ENCODE data around the gene RIMKLA.
A peak's percentile ranks its signal among the peaks of the same experiment; 100 is the strongest.

Gene RIMKLA

GRCh38 chr1:42422737-42423136, 42.1 kb downstream of the RIMKLA start:
- TF ChIP-seq CTCF (conservative IDR thresholded peaks at IDR 0.05; ENCODE audit: control insufficient read depth, insufficient read depth, low read depth, low read length) = no peak
- no peak for DNase-seq (ENCODE audit: low read depth)
- no peak overlapping the region for H3K4me3 ChIP-seq (ENCODE audit: control insufficient read depth, low read depth, low read length)

DNA sequence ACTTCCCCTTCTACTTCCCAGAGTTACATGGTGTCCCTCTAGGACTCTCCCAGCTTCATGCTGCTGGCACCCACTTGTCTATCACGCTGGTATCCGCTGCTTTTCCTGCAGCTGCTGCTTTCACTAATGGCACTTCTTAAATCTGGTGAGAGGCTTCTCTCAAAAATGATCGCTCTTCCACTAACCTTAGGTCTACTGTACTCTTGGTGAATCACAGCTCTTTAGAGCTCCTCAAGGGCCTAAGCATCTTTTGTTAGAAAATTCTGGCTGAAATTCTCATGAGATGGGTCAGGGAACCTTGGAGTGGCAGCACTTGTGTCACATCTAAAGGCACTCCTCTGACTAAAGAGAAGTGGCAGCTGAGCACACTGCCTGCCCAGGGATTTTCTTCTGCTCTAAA, 43.1 kb downstream of the RIMKLA start:
- no peak overlapping the region for H3K4me3 ChIP-seq (ENCODE audit: control insufficient read depth, low read depth, low read length)
- DNase-seq (ENCODE audit: low read depth) = no peak
- TF ChIP-seq CTCF (conservative IDR thresholded peaks at IDR 0.05; ENCODE audit: control insufficient read depth, insufficient read depth, low read depth, low read length) = no peak

DNA sequence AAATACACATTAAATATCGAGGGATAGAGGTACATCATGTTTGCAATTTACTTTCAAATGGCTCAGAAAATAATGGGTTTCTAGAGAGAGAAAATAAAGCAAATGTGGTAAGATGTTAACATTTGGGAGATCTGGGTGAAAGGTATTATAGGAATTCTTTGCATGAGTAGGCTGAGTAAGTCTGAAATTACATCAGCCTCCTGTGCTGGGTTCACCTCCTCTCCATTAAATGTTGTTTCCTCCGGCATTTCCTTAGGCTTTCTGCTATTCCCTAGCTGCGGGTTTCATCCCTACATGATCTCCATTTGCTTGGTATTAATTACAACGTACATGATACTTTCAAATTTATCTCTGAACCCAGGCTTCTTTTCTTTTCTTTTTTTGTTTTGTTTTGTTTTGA, 43.6 kb downstream of the RIMKLA start:
- no peak for TF ChIP-seq CTCF (conservative IDR thresholded peaks at IDR 0.05; ENCODE audit: control insufficient read depth, insufficient read depth, low read depth, low read length)
- peak; percentile 35 for DNase-seq (ENCODE audit: low read depth)
- H3K4me3 ChIP-seq (ENCODE audit: control insufficient read depth, low read depth, low read length) = no peak overlapping the region

- DNase-seq (ENCODE audit: low read depth) = no peak
- TF ChIP-seq CTCF (conservative IDR thresholded peaks at IDR 0.05; ENCODE audit: control insufficient read depth, insufficient read depth, low read depth, low read length) = no peak
- H3K4me3 ChIP-seq (ENCODE audit: control insufficient read depth, low read depth, low read length) = no peak overlapping the region
These were observed 46.6 kb downstream of the RIMKLA start for GRCh38 chr1:42427240-42427639.

DNA sequence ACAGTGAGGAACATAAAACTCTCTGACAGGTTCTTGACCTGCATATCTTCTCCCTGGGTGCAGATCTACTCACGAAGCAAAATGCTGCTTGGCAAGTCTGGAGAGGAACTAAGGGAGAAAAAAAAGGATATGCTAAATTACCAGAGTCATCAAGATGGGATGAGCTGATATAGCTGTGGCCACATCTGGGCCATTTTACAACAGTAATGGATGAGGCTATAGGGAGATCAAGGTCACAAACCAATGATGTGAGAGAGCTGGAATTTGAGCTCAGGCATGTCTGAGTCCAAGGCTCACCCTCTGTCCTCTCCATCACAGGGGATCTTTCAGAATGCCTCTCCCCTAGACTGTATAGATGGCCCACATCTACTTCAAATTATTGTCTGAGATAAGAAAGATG, 49.0 kb downstream of the RIMKLA start:
- no peak for TF ChIP-seq CTCF (conservative IDR thresholded peaks at IDR 0.05; ENCODE audit: control insufficient read depth, insufficient read depth, low read depth, low read length)
- peak; percentile 41 for DNase-seq (ENCODE audit: low read depth)
- H3K4me3 ChIP-seq (ENCODE audit: control insufficient read depth, low read depth, low read length) = no peak overlapping the region

DNA sequence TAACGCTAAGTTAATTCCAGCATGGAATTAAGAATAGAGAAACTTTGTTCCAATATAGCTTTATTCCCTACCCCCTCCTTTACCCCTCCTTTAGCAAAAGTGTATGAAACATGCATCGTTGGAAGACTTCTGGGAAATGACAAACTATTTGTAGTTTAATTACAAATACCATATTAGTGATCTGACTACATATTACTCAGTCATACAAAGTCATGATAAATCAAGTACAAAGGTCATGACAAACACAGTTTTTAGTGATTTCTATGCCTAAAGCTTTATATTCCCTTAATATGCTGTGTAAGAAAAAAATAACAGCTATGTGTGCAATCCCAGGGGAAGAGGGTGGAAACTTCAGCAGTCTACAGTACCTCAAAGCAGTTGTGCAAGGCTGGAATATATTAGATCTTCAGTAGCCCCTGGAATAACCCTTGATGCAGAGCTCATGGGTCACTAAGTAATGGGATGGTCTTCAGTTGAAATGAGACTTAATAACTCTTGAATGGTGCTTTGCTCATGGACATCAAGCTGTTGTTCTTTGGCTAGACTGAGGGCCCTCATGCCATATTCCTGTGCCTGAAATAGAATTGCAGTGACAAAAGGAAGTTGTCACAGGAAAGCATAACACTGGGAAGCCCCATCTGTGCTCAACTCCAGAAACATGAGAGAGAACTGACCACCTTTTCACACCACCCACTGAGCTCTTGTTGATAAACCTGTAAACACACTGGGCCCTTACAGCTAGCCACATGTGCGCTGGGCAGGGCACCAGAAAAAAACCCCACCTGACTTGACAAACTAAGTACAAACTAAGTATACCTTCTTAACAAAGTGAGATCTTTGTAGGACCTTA, 49.9 kb downstream of the RIMKLA start:
- no peak overlapping the region for H3K4me3 ChIP-seq (ENCODE audit: control insufficient read depth, low read depth, low read length)
- TF ChIP-seq CTCF (conservative IDR thresholded peaks at IDR 0.05; ENCODE audit: control insufficient read depth, insufficient read depth, low read depth, low read length) = no peak
- DNase-seq (ENCODE audit: low read depth) = peak; percentile 71
